ENCODE data around the gene CYP4Z1.

DNA sequence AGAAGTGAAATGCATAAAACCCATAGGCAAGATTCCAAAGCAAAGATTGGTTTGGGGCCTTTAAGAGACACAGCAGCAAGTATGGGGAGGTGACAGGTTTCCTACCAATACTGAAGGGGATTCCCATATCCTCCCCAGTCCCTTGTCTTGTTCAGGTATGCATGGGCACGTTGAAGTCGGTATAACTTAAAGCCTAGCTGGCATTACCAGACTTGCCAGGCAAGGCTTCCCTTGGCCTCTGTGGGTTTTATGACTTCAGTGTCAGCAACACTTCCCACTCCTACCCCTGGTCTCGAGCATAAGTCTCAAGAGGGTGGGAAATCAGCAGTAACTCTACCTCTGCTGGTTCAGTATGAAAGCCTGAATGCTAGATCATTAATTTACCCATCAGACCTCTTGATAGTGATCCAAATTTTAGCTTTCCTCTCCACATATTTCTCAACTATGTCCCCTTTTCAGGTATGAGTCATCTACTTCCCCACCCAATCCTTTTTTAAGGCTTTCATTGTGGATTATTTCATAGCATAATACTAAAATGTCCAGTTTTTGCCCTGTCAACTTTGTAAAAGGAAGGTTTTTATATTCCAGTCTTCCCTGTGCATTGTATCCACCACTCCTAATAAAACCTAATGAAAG, 36.7 kb upstream of the CYP4Z1 start:
- TF ChIP-seq EZH2phosphoT487 (IDR thresholded peaks at IDR 0.05; ENCODE audit: borderline replicate concordance, low read length), result no peak
- TF ChIP-seq, protein P1, sequence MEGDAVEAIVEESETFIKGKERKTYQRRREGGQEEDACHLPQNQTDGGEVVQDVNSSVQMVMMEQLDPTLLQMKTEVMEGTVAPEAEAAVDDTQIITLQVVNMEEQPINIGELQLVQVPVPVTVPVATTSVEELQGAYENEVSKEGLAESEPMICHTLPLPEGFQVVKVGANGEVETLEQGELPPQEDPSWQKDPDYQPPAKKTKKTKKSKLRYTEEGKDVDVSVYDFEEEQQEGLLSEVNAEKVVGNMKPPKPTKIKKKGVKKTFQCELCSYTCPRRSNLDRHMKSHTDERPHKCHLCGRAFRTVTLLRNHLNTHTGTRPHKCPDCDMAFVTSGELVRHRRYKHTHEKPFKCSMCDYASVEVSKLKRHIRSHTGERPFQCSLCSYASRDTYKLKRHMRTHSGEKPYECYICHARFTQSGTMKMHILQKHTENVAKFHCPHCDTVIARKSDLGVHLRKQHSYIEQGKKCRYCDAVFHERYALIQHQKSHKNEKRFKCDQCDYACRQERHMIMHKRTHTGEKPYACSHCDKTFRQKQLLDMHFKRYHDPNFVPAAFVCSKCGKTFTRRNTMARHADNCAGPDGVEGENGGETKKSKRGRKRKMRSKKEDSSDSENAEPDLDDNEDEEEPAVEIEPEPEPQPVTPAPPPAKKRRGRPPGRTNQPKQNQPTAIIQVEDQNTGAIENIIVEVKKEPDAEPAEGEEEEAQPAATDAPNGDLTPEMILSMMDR (IDR thresholded peaks at IDR 0.05; ENCODE audit: low read depth, low read length, poor library complexity, severe bottlenecking), result no peak
